HG03025 (cell line): Measurements from ENCODE around the gene KMT5C.

ENCODE experiments used
- ATAC-seq: cut with Tn5 transposase; IDR thresholded peaks from one replicate; pipeline ENCODE4 v1.9.1; 2021; ENCODE audit warnings: mild to moderate bottlenecking, moderate library complexity; ENCODE audit not compliant: unreplicated experiment, low FRiP score

Gene KMT5C

DNA sequence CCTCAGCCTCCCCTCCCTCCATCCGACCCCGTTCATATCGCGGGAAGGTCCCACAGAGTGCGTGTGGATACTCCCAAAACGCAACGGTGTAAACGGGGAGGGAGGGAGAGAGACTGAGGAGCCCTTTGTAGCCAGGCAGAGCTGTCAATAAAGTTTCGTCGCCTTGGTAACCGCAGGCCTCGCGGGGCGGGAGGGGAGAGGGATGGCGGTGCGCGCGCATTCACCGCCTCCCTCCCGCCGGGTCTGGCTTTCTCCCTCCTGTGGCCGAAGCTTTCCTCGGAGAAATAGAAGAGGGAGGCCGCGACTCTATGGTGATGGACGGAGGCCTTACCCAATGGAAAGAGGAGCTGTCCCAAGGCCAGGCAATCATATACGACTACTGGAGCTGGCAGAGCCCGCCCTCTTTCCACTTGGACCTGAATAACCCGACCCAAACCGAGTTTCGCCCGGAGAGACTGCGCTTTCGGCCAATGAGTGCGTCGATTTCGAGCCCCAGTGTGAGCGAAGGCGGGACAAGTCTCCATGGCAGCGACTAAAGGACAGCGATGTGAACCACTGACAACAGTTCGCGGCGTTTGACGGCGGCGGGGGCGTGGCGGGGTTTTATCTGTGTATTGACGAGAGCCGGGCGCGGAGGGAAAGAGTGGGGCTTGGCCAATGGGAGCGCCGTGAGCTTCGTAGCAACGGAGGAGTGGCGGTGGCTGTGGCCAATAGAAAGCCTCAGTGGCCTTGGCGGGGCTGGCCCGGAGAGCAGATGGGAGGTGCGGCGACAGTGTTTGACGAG lies at the start of gene KMT5C:
KMT5C (plus strand) TSS at position 772 of the 784 bp plus-strand sequence. CDS start 2,061 bp downstream, outside the sequence.
- ATAC-seq = peak; percentile 86

DNA sequence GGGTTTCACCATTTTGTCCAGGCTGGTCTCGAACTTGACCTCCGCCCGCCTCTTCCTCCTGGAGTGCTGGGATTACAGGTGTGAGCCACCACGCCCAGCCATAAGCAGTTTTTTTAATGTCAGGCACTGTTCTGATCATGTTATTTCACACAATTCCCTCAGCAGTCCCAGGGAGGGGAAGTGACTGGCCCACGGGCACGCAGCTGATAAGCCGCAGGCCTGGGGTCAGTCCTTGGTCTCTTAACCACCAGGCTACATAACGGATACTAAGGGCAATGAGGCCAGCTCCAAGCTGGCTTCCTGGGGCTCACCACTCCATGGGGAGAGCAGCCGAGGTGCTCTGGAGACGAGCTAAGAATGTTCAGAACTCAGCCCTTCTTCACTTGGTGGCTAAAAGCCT lies 42.4 kb upstream of the KMT5C start:
- ATAC-seq = no peak

DNA sequence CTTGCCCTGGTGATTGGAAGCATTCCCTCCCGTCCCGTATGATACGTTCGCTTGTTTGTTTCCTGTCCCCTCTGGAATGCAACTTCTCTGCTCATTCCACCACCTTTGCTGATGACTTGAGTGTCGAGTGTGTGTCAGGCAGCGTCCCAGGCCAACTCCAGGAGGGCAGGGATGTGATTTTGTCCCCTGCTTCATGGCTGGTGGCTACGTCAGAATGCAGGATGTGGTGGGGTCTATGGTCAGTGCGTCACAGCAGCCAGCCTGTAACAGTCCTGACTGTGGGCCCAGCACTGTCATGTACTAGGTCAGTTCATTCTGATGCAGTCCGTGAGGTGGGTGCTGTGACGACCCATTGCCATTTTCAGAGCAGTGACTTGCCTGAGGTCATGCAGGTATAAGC lies 39.7 kb upstream of the KMT5C start:
- no peak for ATAC-seq

DNA sequence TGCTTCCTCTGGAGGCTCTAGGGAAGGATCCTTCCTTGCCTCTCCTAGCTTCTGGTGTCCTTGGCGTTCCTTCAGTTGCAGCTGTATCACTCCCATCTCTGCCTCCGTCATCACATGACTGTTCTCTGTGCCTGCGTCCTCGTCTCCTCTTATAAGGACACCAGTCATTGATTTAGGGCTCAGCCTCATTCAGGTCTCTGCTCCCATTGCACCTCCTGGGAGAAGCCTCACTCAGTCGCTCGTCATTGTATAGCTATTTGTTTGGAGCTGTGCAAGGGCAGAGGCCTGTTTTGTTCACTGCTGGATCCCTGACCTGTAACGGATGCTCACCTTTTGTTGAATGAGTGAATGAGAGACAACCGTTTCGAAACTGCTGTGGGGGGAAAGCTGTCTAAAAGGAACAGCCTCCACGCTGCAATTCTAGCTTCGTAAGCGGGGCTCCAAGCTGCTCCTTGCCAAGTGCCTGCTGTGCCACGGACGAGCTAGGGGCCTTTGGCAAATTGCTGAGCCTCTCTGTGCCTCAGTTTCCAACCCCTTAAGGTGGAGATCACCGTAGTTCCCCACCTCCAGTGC lies 38.7 kb upstream of the KMT5C start:
- no peak for ATAC-seq

DNA sequence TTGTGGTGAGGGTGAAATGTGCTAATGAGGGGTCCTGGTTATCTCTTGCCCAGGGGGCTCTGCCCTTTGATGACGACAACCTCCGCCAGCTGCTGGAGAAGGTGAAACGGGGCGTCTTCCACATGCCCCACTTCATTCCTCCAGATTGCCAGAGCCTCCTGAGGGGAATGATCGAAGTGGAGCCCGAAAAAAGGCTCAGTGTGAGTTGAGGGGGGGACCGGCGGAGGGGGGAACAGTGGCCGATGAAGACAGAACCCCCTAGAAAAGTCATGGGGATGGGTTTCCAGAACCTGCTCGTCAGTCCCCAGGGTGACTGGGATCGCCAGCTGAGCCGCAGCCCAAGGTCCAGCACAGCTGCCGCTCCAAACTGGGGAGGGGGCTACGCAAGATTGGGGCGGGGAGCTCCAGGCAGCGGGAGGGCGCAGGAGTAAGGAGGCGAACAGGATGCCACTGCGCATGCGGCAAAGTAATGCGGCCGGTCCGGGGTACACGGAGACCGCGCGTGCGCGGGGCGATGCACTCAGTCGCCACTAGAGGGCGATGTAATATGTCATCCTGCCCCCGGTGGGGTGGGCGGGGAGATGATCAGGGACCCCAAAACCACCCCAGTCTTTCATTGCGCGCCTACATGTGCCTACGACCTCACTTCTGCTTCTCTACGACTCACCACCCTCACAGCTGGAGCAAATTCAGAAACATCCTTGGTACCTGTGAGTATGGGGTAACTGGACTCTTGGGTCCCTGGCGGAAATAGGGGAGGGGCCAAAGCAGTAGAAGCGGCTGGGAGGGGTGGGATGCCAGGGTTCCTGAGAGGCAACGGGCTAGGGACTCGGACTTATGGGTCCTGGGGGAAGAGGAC lies 38.0 kb upstream of the KMT5C start:
- no peak for ATAC-seq

DNA sequence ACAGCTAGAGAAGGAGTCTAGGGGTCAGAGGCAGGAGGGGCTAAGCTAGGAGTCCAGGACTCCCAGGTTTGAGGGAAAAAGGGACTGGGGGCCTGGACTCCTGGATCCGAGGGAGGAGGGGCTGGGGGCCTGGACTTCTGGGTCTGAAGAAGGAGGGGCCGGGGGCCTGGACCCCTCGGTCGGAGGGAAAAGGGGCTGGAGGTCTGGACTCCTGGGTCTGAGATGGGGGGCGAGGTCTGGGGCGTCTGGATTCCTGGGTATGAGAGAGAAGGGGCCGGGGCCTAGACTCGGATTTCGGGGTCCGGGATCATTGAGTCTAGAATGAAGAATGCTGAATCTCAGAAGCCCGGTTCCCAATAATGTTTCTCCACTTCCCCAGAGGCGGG lies 37.4 kb upstream of the KMT5C start:
- no peak for ATAC-seq

DNA sequence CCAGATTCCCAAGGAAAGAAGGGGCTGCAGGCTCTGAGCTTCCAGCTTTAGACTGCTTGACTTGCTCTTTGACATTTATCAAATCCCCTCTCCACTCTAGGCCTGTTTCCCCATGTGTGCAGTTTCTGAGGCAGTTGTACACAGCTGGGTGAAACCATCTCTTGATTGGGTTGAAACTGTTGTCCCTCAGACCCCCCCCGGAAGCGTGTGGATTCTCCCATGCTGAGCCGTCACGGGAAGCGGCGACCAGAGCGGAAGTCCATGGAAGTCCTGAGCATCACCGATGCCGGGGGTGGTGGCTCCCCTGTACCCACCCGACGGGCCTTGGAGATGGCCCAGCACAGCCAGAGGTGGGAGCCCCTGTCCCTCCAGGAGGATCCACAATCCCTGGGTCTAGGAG lies 36.2 kb upstream of the KMT5C start:
- ATAC-seq = no peak

DNA sequence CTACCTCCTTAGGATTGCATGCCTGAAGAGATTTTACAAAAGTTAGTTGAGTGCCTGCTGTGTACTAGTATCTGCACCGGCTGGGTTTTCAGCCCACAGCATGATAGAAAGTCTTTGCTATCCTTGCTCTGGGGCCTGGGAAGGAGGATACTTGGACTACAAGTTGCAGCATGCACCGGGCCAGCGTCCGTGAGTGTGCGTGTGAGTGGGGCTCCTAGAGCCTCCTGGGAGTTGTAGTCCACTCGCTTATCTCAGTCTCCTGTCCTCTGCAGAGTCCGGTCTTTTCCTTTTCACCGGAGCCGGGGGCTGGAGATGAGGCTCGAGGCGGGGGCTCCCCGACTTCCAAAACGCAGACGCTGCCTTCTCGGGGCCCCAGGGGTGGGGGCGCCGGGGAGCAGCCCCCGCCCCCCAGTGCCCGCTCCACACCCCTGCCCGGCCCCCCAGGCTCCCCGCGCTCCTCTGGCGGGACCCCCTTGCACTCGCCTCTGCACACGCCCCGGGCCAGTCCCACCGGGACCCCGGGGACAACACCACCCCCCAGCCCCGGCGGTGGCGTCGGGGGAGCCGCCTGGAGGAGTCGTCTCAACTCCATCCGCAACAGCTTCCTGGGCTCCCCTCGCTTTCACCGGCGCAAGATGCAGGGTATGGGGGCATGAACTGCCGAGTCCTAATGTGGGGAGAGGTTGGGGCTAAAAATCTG lies 35.2 kb upstream of the KMT5C start:
- ATAC-seq = no peak

DNA sequence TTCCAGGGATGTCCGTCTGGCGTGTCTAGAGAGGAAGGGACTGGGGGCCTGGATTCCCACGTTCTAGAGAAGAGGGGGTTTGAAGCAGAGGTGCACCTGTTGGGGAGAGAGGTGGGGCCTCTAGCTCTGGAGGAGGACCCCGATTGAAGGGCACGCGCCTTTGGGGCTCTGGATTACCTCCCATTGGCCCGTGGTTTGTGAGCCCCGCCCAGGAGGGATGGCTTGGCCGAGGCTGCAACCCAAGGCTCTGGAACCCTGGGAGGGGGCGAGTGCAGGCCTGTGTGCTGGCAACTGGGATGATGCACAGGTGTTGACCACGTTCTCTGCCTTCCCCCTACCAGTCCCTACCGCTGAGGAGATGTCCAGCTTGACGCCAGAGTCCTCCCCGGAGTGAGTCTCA lies 34.7 kb upstream of the KMT5C start:
- ATAC-seq = no peak

DNA sequence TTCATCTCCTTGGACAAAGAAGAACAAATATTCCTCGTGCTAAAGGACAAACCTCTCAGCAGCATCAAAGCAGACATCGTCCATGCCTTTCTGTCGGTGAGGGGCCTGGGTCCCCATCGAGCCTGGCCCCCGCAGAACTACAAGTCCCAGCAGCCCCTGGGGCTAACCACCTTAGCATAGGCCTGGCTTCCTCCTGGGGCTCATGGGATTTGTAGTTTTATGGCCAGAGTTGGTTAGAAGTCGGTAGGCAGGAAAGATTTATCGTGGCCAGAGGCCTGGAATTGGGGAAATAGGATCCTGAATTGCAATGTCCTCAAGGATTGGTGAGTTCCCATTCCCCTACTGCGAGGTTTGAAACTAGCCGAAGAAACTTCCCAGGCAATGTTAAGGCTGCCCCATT lies 34.2 kb upstream of the KMT5C start:
- ATAC-seq = no peak

DNA sequence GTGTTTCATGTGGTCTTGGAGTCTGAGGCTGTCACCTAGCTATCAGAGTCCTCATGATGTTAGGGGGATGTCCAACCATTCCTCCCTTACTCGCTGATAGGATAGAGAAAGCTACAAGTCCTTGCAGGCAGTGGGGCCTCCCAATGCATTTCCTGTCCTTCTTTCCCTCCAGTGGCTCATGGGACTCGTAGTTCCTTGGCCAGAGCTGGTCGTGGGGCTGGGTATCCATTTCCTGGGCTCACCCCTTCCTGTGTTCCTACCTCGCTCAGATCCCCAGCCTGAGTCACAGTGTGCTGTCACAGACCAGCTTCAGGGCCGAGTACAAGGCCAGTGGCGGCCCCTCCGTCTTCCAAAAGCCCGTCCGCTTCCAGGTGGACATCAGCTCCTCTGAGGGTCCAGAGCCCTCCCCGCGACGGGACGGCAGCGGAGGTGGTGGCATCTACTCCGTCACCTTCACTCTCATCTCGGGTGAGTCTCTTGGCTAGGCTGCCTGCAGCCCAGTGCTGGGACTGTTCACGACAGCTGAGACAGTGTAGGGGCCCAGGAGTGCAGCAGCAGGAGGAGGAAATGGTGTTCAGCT lies 33.6 kb upstream of the KMT5C start:
- ATAC-seq = no peak

DNA sequence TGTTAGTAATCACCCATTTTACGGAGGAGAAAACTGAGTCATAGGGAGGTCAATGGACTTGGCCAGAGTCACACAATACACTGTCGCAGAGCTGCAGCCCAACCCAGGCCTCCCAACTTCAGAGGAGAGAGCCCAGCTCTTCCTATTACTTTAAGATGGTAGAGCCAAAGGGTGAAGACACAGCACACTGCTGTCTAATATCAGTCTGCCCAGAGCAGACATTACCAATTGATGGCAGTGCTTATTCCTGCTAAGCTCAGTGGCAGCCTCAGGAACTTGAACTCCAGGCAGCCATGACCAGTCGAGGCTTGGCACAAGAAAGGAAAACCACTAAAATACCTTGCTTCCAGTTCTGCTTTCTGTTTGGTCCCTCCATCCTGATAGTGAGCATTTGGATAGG lies 33.0 kb upstream of the KMT5C start:
- ATAC-seq = no peak

DNA sequence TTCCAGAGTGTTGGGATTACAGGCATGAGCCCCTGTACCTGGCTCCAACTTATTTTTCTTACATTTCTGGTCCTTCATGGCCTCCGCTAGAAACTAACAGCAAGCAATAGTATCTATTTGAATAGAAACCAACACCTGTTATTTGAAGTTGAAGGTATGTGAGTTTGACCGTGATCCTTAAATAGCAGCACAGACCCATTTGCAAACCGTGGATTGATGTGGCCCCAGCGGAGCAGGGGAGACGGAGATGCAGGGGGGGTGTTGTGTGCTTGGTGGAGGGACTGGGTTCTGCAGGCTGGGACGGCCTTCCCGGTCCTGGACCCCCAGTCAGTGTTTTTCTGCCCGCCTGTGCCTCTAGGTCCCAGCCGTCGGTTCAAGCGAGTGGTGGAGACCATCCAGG lies 31.4 kb upstream of the KMT5C start:
- ATAC-seq = no peak

DNA sequence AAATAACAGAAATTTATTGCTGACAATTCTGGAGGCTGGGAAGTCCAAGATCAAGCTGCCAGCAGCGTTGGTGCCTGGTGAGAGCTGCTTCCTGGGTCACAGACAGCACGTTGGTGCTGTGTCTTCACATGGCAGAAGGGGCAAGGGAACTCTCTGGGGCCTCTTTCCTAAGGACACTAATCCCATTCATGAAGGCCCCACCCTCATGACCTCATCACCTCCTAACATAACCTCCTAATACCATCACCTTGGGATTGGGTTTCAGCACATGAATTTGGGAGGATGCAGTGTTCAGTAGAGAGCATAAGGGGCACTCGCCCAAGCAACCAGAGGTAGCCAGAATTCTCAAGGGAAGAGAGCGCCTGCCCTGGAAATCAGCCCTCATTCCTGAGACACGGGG lies 30.2 kb upstream of the KMT5C start:
- no peak for ATAC-seq

DNA sequence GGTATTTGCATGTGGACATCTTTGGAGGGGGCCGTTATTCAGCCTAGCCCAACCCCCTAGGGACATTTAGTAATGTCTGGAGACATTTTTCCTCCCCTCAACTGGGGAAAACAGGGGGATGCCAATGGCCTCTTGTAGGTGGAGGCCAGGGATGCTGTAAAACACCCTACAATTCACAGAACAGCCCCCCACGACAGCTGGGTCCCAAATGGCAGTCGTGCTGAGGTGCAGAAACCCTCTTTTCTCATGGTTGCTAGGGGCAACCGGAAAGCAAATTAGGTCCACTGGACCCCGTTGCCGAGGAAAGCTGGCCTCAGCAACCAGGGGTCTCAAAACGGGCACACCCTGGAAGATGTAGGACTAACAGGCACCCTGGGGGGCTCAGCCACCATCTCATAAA lies 29.2 kb upstream of the KMT5C start:
- no peak for ATAC-seq

DNA sequence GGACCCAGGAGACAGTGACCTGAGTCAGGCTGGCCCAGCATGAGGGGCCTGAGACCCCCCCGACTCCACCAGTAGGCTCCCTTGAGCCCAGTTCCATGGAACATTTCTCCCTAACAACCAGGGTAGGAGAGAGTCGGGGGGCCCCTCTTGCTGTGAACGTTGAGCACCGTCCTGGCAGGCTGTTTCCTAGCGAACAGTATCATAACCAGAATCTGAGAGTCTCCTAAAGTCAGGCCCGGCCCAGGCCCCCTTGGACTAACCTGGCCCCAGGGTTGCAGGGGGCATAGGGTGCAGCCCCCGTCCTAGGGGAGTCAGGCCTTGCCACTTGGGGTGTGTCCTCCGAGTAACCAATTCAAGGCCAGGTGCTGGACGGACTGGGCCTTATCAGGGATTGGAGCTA lies 28.3 kb upstream of the KMT5C start:
- no peak for ATAC-seq

DNA sequence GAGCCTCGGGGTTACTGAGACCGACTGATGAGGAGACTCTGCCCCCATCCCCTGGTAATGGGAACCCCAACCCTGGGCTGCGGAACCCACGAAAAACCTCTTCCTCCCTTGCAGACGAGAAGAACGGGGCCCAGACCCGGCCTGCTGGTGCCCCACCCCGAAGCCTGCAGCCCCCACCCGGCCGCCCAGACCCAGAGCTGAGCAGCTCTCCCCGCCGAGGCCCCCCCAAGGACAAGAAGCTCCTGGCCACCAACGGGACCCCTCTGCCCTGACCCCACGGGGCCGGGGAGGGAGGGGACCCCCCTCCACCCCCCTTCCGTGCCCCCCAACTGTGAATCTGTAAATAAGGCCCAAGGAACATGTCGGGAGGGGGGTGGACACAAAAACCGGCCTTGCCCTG lies 27.9 kb upstream of the KMT5C start:
- no peak for ATAC-seq

DNA sequence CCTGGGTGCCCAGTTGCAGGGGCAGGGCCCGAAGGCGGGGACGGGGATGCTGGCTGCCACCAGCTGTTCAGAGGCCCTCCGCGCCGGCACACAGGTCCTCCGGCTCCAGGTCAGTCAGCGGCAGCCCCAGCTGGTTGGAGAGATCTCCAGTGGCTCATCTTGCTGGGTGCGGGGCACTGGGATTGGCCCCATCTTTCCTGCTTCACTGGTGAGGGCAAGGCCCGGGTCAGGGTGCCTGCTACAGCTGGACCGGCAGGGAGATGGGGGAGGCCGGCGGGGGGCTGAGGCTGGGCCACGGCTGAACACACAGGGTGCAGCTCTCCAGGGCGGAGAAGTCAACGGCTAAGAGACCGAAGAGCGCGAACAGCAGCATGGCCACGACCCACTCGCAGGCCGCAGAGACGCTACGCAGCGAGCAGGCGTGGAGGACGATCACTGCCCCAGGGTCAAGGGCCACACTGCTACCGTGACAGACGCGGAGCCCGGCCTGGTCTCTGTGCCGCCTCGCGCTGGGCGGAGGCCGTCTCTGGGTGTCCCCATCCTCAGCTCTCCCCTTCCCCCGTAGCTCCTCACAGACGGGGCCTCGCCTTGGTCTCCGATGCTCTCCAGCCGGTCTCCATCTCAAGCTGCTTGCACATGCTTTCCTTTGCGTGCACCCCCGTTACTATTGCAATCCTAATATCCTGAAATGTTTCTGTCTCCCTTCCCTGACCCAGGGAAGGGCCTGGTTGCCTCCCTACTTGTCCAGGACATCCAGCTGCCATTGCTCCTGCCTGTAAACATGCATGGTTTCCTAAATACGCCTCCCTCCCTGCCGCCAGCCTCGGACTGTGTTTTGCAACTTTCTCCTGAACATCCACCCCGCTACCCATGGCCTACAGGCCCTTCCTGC lies 26.8 kb upstream of the KMT5C start:
- ATAC-seq = no peak

DNA sequence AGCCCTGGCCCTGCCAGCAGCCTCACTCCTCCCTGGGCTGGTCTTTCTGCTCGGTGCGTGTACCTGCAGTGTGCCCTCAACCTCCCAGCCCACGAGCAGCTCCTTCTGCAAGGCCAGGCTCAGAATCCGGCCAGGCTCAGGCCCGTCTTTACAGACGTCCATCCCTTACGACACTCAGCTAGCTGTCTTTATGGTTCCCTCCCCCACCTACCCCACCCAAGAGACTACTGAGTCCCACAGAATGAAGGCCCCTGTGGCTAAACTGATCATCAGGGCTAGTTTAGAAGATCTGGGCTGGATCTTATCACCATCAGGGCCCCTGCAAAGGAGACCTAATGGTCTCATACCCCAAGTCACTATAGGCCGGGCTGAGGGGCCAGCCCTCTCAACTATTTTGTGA lies 25.3 kb upstream of the KMT5C start:
- no peak for ATAC-seq
